Stimulated activated CD4-positive, alpha-beta T cell treated with anti-CD3 and anti-CD28 coated beads, TNF-alpha, amount 100 ng/mL, for 4 hours (primary cell): ENCODE results near the gene MMP26.
"Not testable (repeated sequence)": the region's sequence is repeated elsewhere in the genome, so short reads cannot be mapped to it uniquely, and the experiment has no call there.

Source experiments
- DNase-seq, 3 experiments: peaks; one replicate each; pipeline ENCODE4 v3.0.0-alpha.2; 2020; ENCODE audit warnings: low read depth in 3 of 3

Gene MMP26

DNA sequence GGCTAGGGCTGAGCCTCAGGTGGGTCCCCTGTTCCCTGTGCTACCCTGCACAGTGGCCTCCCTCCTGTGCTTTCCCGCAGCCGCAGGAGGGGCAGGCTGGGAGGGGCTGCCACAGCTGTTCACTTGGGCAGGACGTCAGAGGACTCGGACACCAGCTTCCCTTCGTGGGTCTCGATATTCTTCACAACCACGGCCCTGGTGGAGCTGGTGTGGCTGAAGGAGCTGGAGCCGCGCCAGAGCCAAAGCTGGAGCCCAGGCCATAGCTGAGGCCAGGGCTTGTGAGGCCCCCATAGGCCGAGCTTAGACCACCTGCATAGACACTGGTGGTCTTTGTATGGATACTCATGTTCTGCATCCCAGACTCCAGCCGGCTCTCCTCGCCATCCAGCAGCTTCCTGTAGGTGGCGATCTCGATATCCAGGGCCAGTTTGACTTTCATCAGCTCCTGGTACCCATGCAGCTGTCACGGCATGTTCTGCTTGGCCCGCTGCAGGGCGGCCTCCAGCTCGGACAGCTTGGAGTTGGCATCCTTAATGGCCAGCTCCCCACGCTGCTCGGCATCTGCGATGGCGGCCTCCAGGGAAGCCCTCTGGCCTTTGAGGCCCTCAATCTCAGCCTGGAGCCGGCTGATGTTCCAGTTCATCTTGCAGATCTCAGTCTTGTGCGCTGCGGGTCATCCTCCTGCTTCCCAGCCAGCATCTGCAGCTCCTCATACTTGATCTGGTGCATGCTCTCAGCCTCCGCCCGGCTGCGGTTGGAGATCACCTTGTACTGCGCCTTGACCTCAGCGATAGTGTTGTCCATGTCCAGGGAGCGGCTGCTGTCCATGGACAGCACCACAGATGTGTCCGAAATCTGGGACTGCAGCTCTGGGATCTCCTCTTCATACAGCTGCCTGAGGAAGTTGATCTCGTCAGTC, 18.3 kb downstream of the MMP26 start:
- not testable (repeated sequence) for DNase-seq

- DNase-seq: no peak
These were observed 22.6 kb downstream of the MMP26 start for GRCh38 chr11:4727171-4727570.

DNA sequence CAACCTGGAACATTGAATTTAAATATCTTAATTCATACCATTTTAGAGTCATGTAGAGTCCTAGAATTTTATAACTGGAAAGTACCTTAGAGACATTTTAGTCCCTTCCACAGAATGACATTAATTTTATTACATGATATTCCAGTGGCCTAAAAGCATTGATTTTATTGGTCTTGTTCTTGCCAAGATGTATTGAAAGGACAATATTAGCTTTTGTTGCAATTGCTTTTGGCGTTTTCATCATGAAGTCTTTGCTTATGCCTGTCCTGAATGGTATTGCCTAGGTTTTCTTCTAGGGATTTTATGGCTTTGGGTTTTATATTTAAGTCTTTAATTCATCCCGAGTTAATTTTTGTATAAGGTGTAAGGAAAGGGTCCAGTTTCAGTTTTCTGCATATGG, 36.2 kb downstream of the MMP26 start:
- no peak for DNase-seq

DNA sequence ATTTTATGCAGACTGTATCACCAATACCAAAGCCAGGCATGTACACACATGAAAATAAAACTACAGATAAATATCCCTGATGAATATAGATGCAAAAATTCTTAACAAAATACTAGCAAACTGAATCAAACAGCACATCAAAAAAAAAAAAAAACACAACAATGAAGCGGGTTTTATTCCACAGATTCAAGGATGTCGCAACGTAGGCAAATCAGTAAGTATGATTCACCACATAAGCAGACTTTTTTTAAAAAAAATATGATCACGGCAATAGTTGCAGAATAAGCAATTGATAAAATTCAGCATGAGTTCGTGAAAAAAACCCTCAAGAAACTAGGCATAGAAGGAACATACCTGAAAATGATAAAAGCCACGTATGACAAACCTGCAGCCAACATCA, 43.9 kb downstream of the MMP26 start:
- DNase-seq: no peak

DNA sequence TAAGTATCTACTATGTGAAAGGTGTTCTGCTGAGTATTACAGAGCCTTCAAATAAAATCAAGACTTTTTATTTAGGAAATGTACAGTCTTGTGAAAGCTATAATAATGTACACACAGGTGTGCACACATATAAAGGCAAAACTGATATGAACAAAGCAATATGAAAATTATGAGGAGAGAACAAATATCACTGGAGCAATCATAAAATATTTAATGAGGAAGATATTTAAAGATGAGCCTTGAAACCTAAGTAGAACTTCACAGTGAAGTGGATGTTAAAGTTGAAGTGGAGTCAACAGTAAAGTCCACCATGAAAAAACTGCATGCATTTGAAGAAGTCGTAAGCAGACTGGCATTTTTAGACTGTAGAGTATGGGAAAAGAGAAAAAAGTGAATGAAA, 46.6 kb downstream of the MMP26 start:
- no peak for DNase-seq
